Gastrocnemius medialis (tissue), 4 donors: ENCODE results near the gene CFAP97D1. TPM values are rescaled to one million over a fixed set of nuclear protein-coding genes. Genes with fewer than 3 reads are reported as not detected.
A peak's percentile ranks its signal among the peaks of the same experiment; 100 is the strongest.

ENCODE experiments used
- ATAC-seq, 2 donors: fragments of 150-250 bp; one replicate each; pipeline ENCODE4 v1.9.1; 2016
- DNase-seq, 2 donors: peaks; one replicate each; pipeline ENCODE4 v3.0.0-alpha.2; 2019
- H3K27ac ChIP-seq, 4 donors: fragments of 200-600 bp; sonication (generic); 1 replicate in 1 of 4; 2 replicates in 3 of 4; pipeline ENCODE4 v1.5.1; 2016 to 2018; ENCODE audit warnings: mild to moderate bottlenecking in 2 of 4, moderate library complexity in 1 of 4
- H3K27me3 ChIP-seq, 3 donors: fragments of 200-600 bp; sonication (generic) in 2 of 3; 1 replicate in 1 of 3; 2 replicates in 2 of 3; pipeline versions ENCODE4 v1.5.1 to v1.6.0; 2016 to 2019; ENCODE audit warnings: mild to moderate bottlenecking in 1 of 3, moderate library complexity in 1 of 3
- H3K36me3 ChIP-seq, 2 donors: fragments of 200-600 bp; sonication (generic) in 1 of 2; one replicate each; pipeline ENCODE4 v1.5.1; 2017 to 2018
- H3K4me1 ChIP-seq, 2 donors: fragments of 200-600 bp; sonication (generic) in 1 of 2; one replicate each; pipeline ENCODE4 v1.5.1; 2016 to 2017; ENCODE audit warnings: mild to moderate bottlenecking in 2 of 2
- H3K4me3 ChIP-seq, 4 donors: fragments of 200-600 bp; sonication (generic) in 3 of 4; 1 replicate in 1 of 4; 2 replicates in 3 of 4; pipeline ENCODE4 v1.5.1; 2016 to 2019; ENCODE audit warnings: mild to moderate bottlenecking in 2 of 4
- H3K9me3 ChIP-seq, 3 donors: fragments of 200-600 bp; sonication (generic) in 2 of 3; 1 replicate in 1 of 3; 2 replicates in 2 of 3; pipeline ENCODE4 v1.5.1; 2016 to 2019
- POLR2A ChIP-seq, 2 donors: fragments of 450-650 bp; IDR thresholded peaks; one replicate each; pipeline ENCODE4 v1.6.1; 2017; ENCODE audit warnings: antibody characterized with exemption in 2 of 2, mild to moderate bottlenecking in 2 of 2, moderate library complexity in 2 of 2
- in situ Hi-C, 4 donors: fragments of 200-750 bp; cut with MboI; loops; one replicate each; pipeline versions ENCODE4 v1.15.0 to v1.8.0; 2017; ENCODE audit warnings: low sequenced_read_pairs in 4 of 4
- intact Hi-C: fragments of 100-400 bp; cut with DNase I; formaldehyde crosslinking; loops from one replicate; pipeline ENCODE4 v1.15.1; 2023; ENCODE audit warnings: low total_unique reads
- total RNA-seq, 4 donors: library from RNA; depleted of rRNA; stranded (reverse); fragments of >200 nt; gene quantifications; one replicate each; pipeline versions ENCODE4 v1.1.0 to v1.2.3, GENCODE V29; 2016
- TF ChIP-seq, protein P1 (sequence below), 5 experiments: fragments of 450-650 bp in 3 of 5; fragments of 200-600 bp in 2 of 5; sonication (generic) in 2 of 5; IDR thresholded peaks in 4 of 5; conservative IDR thresholded peaks in 1 of 5; 1 replicate in 4 of 5; 2 replicates in 1 of 5; pipeline ENCODE4 v1.5.1; 2016 to 2019; ENCODE audit warnings: antibody characterized with exemption in 5 of 5, mild to moderate bottlenecking in 3 of 5, moderate library complexity in 3 of 5

CFAP97D1 gene
- total RNA-seq, 4 donors from 2014 or later, result not detected

DNA sequence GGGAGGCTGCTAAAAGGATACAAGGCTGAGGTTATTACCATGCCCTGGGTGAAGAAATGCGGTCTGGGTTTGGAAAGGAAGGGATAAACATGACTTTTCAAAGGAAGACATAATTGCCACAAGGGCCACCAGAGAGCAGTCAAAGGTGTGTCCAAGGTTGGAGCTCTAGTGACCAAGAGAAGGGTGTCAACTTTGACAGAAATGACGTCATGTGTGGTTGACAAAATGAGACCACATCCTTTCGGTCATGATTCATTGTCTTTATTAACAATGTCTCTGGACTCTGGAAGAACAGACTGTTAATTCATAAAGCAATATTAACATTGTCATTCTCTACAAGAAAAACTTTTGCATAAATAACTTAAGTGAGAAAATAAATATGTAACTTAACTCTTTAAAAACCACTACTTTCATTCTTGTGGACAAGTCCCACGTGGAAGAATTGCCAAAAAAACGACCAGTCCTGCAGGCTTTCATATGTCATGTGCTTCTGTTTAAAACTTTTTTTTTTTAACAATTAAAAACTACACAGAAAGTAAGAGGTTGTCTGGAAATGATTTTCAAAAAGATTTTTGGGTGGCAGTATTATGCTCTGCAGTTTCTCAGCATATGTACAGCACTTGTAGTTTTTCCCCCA, 26.6 kb upstream of the CFAP97D1 start:
- Histone ChIP-seq H3K4me3 (no peak overlapping the region), H3K27ac (no peak overlapping the region), H3K36me3 (no peaks in the 10 kb centered on the region), H3K9me3 (no peaks in the 10 kb centered on the region), H3K27me3 (peaks cover 8 to 30% (median 24%) of the 10 kb centered on the region in 3 donors), H3K4me1 (peaks cover 0 to 7% of the 10 kb centered on the region in 2 donors)
- in situ Hi-C loops (loop anchor here in 1 of 4 donors (10.0 kb wide), 1 partner anchor 179 kb away; no protein-coding TSS in a partner anchor), intact Hi-C loops (no loop called here)
- ATAC-seq (no peak), DNase-seq (no peak)
- TF ChIP-seq, protein P1, sequence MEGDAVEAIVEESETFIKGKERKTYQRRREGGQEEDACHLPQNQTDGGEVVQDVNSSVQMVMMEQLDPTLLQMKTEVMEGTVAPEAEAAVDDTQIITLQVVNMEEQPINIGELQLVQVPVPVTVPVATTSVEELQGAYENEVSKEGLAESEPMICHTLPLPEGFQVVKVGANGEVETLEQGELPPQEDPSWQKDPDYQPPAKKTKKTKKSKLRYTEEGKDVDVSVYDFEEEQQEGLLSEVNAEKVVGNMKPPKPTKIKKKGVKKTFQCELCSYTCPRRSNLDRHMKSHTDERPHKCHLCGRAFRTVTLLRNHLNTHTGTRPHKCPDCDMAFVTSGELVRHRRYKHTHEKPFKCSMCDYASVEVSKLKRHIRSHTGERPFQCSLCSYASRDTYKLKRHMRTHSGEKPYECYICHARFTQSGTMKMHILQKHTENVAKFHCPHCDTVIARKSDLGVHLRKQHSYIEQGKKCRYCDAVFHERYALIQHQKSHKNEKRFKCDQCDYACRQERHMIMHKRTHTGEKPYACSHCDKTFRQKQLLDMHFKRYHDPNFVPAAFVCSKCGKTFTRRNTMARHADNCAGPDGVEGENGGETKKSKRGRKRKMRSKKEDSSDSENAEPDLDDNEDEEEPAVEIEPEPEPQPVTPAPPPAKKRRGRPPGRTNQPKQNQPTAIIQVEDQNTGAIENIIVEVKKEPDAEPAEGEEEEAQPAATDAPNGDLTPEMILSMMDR (IDR thresholded peaks at IDR 0.05 in 4 of 5, conservative IDR thresholded peaks at IDR 0.05 in 1 of 5), result no peak
- TF ChIP-seq POLR2A (IDR thresholded peaks at IDR 0.05), result no peak

DNA sequence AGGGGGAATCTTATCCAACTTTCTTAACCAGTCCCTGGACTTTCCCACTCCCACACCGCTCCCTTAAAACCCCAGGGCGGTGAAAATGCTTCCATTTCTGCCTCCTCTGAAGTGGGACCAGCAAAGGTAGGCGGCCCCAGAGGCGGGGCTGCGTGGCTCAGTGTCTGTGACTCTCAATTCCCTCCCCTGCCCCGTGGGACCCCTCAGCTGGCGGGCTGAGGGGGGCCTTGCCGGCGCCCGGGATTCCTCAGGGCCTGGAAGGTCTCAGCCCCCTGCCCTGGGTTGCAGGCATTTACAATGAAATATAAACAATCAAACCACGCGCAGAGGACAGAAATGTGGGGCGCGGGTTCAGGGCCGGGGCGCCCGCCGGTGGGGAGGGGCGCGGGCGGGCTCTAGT, 25.3 kb upstream of the CFAP97D1 start:
- Histone ChIP-seq H3K4me1 (peaks cover 0 to 7% of the 10 kb centered on the region in 2 donors), H3K36me3 (no peaks in the 10 kb centered on the region), H3K4me3 (peak overlapping the region in 1 of 4 donors; percentile 21), H3K27ac (no peak overlapping the region), H3K9me3 (no peaks in the 10 kb centered on the region), H3K27me3 (peaks cover 8 to 30% (median 24%) of the 10 kb centered on the region in 3 donors)
- TF ChIP-seq POLR2A (IDR thresholded peaks at IDR 0.05), result no peak
- TF ChIP-seq, protein P1 (IDR thresholded peaks at IDR 0.05 in 4 of 5, conservative IDR thresholded peaks at IDR 0.05 in 1 of 5), result no peak
- in situ Hi-C loops (loop anchor here in 1 of 4 donors (10.0 kb wide), 1 partner anchor 180 kb away; no protein-coding TSS in a partner anchor), intact Hi-C loops (no loop called here)
- ATAC-seq (no peak), DNase-seq (no peak)

DNA sequence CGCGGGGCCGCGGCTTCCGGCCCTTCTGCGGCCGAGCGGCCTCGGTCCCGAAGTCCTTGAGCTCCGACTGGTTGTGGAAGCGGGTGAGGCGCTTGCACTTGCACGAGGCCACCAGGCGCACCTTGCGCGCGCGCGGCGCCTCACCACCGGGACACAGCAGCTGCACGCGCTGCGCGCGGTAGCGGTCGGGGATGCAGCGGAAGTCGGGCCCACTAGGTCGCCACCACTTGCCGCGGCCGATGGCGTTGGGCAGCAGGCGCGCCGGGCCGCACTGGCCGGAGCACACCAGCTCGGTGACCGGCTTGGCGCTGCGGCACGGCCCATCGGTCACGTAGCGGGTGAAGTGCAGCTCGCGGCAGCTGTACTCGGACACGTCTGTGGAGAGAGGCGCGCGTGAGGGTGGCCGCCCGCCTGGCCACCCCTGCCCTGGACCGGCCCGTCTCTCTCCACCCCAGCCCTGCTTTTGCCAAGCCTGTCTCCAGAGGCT, 24.8 kb upstream of the CFAP97D1 start:
- in situ Hi-C loops (loop anchor here in 1 of 4 donors (10.0 kb wide), 1 partner anchor 181 kb away; no protein-coding TSS in a partner anchor), intact Hi-C loops (no loop called here)
- Histone ChIP-seq H3K9me3 (no peaks in the 10 kb centered on the region), H3K4me3 (peak overlapping the region in 1 of 4 donors; percentile 21), H3K27me3 (peaks cover 8 to 30% (median 24%) of the 10 kb centered on the region in 3 donors), H3K36me3 (no peaks in the 10 kb centered on the region), H3K27ac (no peak overlapping the region), H3K4me1 (peaks cover 0 to 7% of the 10 kb centered on the region in 2 donors)
- TF ChIP-seq, protein P1 (IDR thresholded peaks at IDR 0.05 in 4 of 5, conservative IDR thresholded peaks at IDR 0.05 in 1 of 5), result peak in 1 of 5 experiments; percentile 9
- TF ChIP-seq POLR2A (IDR thresholded peaks at IDR 0.05), result no peak
- ATAC-seq (no peak), DNase-seq (no peak)

DNA sequence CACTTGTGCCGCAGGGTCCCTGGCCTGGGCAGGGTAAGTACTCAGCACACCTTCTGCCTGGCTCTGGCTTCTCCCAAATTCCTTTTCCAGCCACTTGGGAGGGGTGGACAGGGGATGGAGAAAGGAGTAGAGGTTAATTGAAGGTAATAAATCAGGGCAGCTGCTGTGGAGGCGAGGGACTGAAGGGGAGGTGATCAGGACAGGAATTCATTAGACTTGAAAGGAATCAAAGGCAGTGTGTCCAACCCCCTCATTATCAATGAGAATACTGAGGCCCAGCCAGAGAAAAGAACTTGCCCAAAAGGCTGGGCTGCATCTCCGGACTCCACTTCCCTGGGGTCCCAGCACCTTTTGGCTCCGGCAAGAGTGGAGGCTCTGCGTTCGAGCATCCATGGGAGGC, 24.0 kb upstream of the CFAP97D1 start:
- no peak for DNase-seq
- Histone ChIP-seq H3K4me1 (peaks cover 0 to 7% of the 10 kb centered on the region in 2 donors), H3K27me3 (peaks cover 8 to 30% (median 24%) of the 10 kb centered on the region in 3 donors), H3K4me3 (no peak overlapping the region), H3K27ac (no peak overlapping the region), H3K36me3 (no peaks in the 10 kb centered on the region), H3K9me3 (no peaks in the 10 kb centered on the region)
- no peak for ATAC-seq
- TF ChIP-seq, protein P1 (IDR thresholded peaks at IDR 0.05 in 4 of 5, conservative IDR thresholded peaks at IDR 0.05 in 1 of 5), result no peak
- TF ChIP-seq POLR2A (IDR thresholded peaks at IDR 0.05), result no peak
- in situ Hi-C loops (loop anchor here in 1 of 4 donors (10.0 kb wide), 1 partner anchor 181 kb away; no protein-coding TSS in a partner anchor), intact Hi-C loops (no loop called here)
